Colonic mucosa (tissue), 4 donors: ENCODE data around the gene DGCR8. TPM values are rescaled to one million over a fixed set of nuclear protein-coding genes. Genes with fewer than 3 reads are reported as not detected.

Source experiments
- DNase-seq: peaks from one replicate; pipeline ENCODE4 v3.0.0-alpha.2; 2020
- H3K27ac ChIP-seq: fragments of 200-600 bp; one replicate; pipeline ENCODE4 v1.8.0; 2021
- H3K27me3 ChIP-seq: fragments of 200-600 bp; one replicate; pipeline ENCODE4 v1.8.0; 2021
- H3K36me3 ChIP-seq: fragments of 200-600 bp; one replicate; pipeline ENCODE4 v1.8.0; 2021
- H3K4me1 ChIP-seq: fragments of 200-600 bp; one replicate; pipeline ENCODE4 v1.8.0; 2021; ENCODE audit warnings: mild to moderate bottlenecking
- H3K4me3 ChIP-seq: fragments of 200-600 bp; one replicate; pipeline ENCODE4 v1.8.0; 2021
- H3K9ac ChIP-seq, 2 donors: one replicate each; pipeline ENCODE4 v1.7.0; 2013; ENCODE audit warnings: control low read depth in 2 of 2, low read depth in 2 of 2, low read length in 2 of 2
- H3K9me3 ChIP-seq: fragments of 200-600 bp; one replicate; pipeline ENCODE4 v1.8.0; 2021
- intact Hi-C: fragments of 100-400 bp; cut with DNase I; formaldehyde crosslinking; loops from one replicate; pipeline ENCODE4 v1.14.1; 2022
- total RNA-seq, 2 donors: library from RNA; stranded (reverse); fragmentation: NEBNext Ultra II Directional in 1 of 2; extraction: Animal tissue kit (Norgen Biotek cat#: 25700) in 1 of 2; gene quantifications; one replicate each; pipeline ENCODE4 v1.2.1, GENCODE V29; 2021
- TF ChIP-seq, protein P1 (sequence below): fragments of 200-600 bp; IDR thresholded peaks from one replicate; pipeline ENCODE4 v1.8.0; 2022; ENCODE audit warnings: antibody characterized with exemption, mild to moderate bottlenecking
- donor health status: healthy.
- donor health status: DM: no; HTN: no; CAD: no.
- donor health status: DM: no; HTN: no; CAD: no.

DGCR8 gene
- total RNA-seq, 2 donors from 2014 or later, result 21.1 to 52.7 TPM

DNA sequence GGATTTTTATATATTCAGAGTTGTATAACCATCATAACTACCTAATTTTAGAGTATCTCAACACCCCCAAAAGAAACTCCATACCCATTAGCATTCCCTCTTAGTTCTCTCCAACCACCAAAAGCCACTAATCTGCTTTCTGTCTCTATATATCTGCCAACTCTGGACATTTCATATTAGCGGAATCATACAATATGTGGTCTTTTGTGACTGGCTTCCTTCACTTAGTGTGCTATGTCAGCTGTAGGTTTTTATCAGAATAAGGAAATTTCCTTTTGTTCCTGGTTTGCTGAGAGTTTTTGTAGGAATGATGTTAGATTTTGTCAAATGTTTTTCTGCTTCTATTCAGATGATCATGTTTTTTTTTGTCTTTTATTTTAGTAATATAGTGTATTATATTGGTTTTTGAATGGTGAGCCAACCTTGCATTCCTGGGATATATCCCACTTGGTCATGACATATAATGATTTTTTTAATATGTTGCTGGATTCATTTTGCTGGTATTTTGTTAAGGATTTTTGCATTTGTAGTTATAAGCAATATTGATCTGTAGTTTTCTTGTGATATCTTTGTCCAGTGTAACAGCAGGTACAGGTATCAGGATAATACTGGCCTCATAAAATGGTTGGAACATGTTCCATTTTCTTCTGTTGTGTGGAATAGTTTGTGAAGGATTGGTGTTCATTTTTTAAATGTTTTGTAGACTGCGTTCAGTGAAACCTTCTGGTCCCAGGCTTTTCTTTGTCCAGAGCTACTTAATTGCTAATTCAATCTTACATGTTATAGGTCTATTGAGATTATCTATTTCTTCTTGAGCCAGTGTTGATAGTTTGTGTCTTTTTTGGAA lies 16.8 kb downstream of the DGCR8 start:
- Histone ChIP-seq H3K36me3 (peaks cover 25% of the 10 kb centered on the region), H3K9ac (no peak overlapping the region), H3K9me3 (no peaks in the 10 kb centered on the region), H3K27ac (no peak overlapping the region), H3K4me3 (no peak overlapping the region), H3K27me3 (no peaks in the 10 kb centered on the region), H3K4me1 (no peaks in the 10 kb centered on the region)
- no peak for DNase-seq
- intact Hi-C loops, result no loop called here
- TF ChIP-seq, protein P1, sequence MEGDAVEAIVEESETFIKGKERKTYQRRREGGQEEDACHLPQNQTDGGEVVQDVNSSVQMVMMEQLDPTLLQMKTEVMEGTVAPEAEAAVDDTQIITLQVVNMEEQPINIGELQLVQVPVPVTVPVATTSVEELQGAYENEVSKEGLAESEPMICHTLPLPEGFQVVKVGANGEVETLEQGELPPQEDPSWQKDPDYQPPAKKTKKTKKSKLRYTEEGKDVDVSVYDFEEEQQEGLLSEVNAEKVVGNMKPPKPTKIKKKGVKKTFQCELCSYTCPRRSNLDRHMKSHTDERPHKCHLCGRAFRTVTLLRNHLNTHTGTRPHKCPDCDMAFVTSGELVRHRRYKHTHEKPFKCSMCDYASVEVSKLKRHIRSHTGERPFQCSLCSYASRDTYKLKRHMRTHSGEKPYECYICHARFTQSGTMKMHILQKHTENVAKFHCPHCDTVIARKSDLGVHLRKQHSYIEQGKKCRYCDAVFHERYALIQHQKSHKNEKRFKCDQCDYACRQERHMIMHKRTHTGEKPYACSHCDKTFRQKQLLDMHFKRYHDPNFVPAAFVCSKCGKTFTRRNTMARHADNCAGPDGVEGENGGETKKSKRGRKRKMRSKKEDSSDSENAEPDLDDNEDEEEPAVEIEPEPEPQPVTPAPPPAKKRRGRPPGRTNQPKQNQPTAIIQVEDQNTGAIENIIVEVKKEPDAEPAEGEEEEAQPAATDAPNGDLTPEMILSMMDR, result no peak

DNA sequence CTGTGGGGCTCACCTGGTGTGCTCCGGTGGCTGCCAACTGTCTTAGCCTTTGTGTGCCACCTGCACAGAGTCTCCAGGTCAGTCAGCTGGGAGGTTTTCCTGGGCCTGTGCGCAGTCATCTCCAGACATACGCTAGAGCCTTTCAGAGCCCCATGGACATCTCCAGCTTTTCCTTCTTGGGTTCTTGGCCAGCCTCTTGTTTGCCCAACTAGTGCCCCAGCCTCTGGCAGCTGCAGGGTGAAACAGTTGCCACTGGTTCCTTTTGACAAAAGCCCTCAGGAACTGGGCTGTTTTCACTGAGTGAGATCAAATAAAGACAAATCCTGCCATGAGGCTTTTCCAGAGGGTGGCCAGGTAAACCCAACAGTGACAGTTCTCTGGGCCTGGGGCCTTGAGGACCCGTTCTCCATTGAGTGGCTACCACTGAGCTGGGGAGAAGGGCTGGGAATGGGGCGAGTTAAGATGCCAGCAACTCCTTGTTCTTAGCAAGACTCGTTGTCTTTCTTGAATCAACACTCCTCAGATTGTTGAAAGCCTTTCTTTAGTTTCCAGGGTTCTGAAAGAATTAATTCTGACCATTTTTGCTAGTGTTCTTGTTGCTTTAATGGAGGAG lies 19.2 kb downstream of the DGCR8 start:
- no peak overlapping the region for H3K27ac ChIP-seq
- no peaks in the 10 kb centered on the region for H3K4me1 ChIP-seq
- intact Hi-C loops, result no loop called here
- peaks cover 22% of the 10 kb centered on the region for H3K36me3 ChIP-seq
- H3K4me3 ChIP-seq, result no peak overlapping the region
- H3K9ac ChIP-seq, result no peak overlapping the region
- TF ChIP-seq, protein P1, result no peak
- H3K9me3 ChIP-seq, result no peaks in the 10 kb centered on the region
- no peaks in the 10 kb centered on the region for H3K27me3 ChIP-seq
- DNase-seq, result no peak

DNA sequence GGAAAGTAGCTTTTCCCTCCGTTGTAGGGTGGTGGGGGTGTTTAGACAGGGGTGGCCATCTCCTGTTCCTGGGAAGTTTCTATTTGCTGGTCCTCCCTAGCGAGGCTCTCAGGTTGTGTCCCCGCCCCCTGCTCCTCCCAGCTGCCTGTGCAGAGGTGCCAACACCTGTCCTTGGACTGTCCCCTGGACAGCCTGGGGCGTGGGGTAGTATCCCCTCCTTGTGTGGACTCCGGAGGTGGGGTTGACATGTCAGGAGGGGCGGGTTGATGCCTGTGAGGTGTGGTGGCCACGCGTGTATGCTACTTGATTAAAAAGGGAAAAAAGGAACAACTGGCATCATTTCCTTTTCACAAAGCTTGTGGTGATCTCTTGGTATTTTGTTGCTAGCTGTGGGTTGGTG lies 21.6 kb downstream of the DGCR8 start:
- intact Hi-C loops, result no loop called here
- DNase-seq, result no peak
- H3K27me3 ChIP-seq, result no peaks in the 10 kb centered on the region
- no peak overlapping the region for H3K9ac ChIP-seq
- no peaks in the 10 kb centered on the region for H3K9me3 ChIP-seq
- peaks cover 24% of the 10 kb centered on the region for H3K36me3 ChIP-seq
- TF ChIP-seq, protein P1, result no peak
- no peak overlapping the region for H3K4me3 ChIP-seq
- no peaks in the 10 kb centered on the region for H3K4me1 ChIP-seq
- H3K27ac ChIP-seq, result no peak overlapping the region

DNA sequence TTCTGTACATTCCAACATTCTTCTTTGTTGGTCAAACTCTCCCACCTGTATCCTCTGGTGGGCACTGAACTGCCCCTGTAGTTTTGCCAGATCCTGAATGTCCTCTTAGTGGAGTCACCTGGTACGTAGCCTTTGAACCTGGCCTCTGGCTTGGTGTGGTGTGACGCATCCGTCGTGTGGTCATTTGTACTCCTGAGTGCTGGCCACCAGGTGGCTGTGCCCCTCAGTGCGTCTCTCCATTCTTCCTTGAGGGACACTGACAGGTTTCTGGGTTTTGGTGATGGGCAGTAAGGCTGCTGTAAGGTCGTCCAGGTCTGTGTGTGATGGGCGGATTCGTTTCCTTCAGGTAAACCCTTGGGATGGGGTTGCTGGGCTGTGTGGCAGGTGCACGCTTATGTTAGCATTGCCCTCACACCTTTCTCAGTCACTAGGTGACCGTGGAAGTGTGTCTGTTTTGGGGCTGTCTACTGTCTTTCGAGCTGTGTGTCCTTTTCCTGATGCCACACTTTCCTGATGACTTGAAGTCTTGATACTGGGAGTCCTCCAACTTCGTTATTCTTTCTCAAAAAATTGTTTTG lies 22.3 kb downstream of the DGCR8 start:
- Histone ChIP-seq H3K27me3 (no peaks in the 10 kb centered on the region), H3K4me1 (no peaks in the 10 kb centered on the region), H3K36me3 (peaks cover 26% of the 10 kb centered on the region), H3K27ac (no peak overlapping the region), H3K9me3 (no peaks in the 10 kb centered on the region), H3K4me3 (no peak overlapping the region), H3K9ac (no peak overlapping the region)
- no peak for DNase-seq
- TF ChIP-seq, protein P1, result no peak
- intact Hi-C loops, result no loop called here

DNA sequence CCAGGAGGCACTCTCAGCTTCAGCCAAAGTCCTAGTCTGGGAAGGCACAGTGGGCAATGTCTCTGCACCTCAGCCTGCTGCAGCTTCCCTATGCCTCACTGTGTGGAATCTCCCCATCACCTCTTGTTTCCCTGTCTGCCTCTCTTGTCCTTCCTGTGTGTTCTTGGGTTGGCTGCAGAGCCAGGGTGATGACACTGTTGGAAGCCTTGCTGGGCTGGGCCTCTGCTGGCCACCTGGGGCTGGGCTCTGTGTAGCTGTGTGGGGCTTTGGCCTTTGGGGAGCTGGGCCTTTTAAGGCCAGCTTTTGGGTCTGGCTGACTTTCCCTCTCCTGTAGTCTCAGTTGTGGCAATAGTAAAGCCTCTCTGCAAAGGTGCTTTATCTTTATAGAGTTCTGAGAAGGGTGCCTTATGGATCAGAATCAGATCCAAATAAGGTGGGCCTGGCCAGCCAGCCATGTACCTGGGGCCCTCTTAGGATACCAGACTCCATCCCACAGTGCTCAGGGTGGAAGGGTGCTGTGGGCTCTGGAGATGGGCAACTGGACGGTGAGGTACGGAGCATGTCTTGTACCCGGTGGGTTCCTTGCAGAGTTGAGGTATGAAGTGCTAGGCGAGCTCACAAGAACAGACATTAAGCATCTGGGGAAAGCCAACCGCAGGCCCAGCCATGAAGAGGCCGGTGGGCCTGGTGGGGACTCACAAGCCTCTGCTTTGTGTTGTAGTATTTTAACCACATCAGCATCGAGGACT lies 25.6 kb downstream of the DGCR8 start:
- Histone ChIP-seq H3K9me3 (no peaks in the 10 kb centered on the region), H3K4me1 (no peaks in the 10 kb centered on the region), H3K9ac (no peak overlapping the region), H3K36me3 (peaks cover 24% of the 10 kb centered on the region), H3K4me3 (no peak overlapping the region), H3K27me3 (no peaks in the 10 kb centered on the region), H3K27ac (no peak overlapping the region)
- DNase-seq, result no peak
- intact Hi-C loops, result no loop called here
- TF ChIP-seq, protein P1, result no peak
